Hepatocyte (in vitro differentiated cells): Measurements from ENCODE around the gene CACFD1. TPM values are rescaled to one million over a fixed set of nuclear protein-coding genes. Genes with fewer than 3 reads are reported as not detected.

ENCODE experiments used
- DNase-seq: peaks from one replicate; pipeline ENCODE4 v3.0.0-alpha.2; 2016; ENCODE audit warnings: low spot score
- H2AFZ ChIP-seq: fragments of 200-600 bp; sonication (generic); 2 replicates; pipeline ENCODE4 v1.6.0; 2016; ENCODE audit warnings: antibody characterized with exemption, mild to moderate bottlenecking
- H3K27ac ChIP-seq: fragments of 200-600 bp; sonication (generic); 2 replicates; pipeline ENCODE4 v1.5.1; 2016; ENCODE audit warnings: mild to moderate bottlenecking
- H3K27me3 ChIP-seq: fragments of 200-600 bp; sonication (generic); 2 replicates; pipeline ENCODE4 v1.6.1; 2016
- H3K36me3 ChIP-seq: fragments of 200-600 bp; sonication (generic); replicated peaks from 2 replicates; pipeline ENCODE4 v1.5.1; 2016; ENCODE audit warnings: low read depth; ENCODE audit not compliant: insufficient read depth
- H3K4me1 ChIP-seq: fragments of 200-600 bp; sonication (generic); 2 replicates; pipeline ENCODE4 v1.5.1; 2016; ENCODE audit warnings: mild to moderate bottlenecking, moderate library complexity; ENCODE audit not compliant: insufficient read depth
- H3K4me2 ChIP-seq: fragments of 200-600 bp; sonication (generic); 2 replicates; pipeline ENCODE4 v1.6.0; 2016
- H3K4me3 ChIP-seq: fragments of 200-600 bp; sonication (generic); 2 replicates; pipeline ENCODE4 v1.5.1; 2016; ENCODE audit warnings: mild to moderate bottlenecking
- H3K79me2 ChIP-seq: fragments of 200-600 bp; sonication (generic); 2 replicates; pipeline ENCODE4 v1.6.0; 2017; ENCODE audit warnings: mild to moderate bottlenecking
- H3K9me2 ChIP-seq: fragments of 200-600 bp; sonication (generic); replicated peaks from 2 replicates; pipeline ENCODE4 v1.6.0; 2017; ENCODE audit warnings: mild to moderate bottlenecking; ENCODE audit not compliant: insufficient read depth
- H3K9me3 ChIP-seq: fragments of 200-600 bp; sonication (generic); 2 replicates; pipeline ENCODE4 v1.5.1; 2016; ENCODE audit warnings: low read depth, mild to moderate bottlenecking
- H4K20me1 ChIP-seq: fragments of 200-600 bp; sonication (generic); 2 replicates; pipeline ENCODE4 v1.6.0; 2016; ENCODE audit warnings: mild to moderate bottlenecking; ENCODE audit not compliant: insufficient read depth, poor library complexity, severe bottlenecking
- EZH2 ChIP-seq: fragments of 200-600 bp; sonication (generic); IDR thresholded peaks from 2 replicates; pipeline ENCODE4 v1.6.1; 2016; ENCODE audit warnings: antibody characterized with exemption, mild to moderate bottlenecking, borderline replicate concordance
- EZH2phosphoT487 ChIP-seq: fragments of 200-600 bp; sonication (generic); IDR thresholded peaks from one replicate; pipeline ENCODE4 v1.6.1; 2018; ENCODE audit warnings: antibody characterized with exemption, mild to moderate bottlenecking, low read depth, moderate library complexity; ENCODE audit not compliant: unreplicated experiment, severe bottlenecking
- WGBS: methylation state at CpG from one replicate; pipeline ENCODE4 v1.1.6; 2016; ENCODE audit warnings: low lambda C conversion rate; ENCODE audit errors: missing lambda C conversion rate; 5-methylcytosine and 5-hydroxymethylcytosine counted together
- polyA plus RNA-seq: library from polyadenylated mRNA; unstranded; fragments of >200 nt; fragmentation: Nextera tagmentation; extraction: Ambion mirVana; gene quantifications from 2 replicates; pipeline ENCODE4 v1.2.1, GENCODE V29; 2016
- total RNA-seq: library from RNA; depleted of rRNA; stranded (reverse); fragments of >200 nt; gene quantifications from 2 replicates; pipeline ENCODE4 v1.2.3, GENCODE V29; 2014
- TF ChIP-seq, protein P1 (sequence below): fragments of 200-600 bp; sonication (generic); IDR thresholded peaks from 2 replicates; pipeline ENCODE4 v1.5.1; 2016; ENCODE audit warnings: antibody characterized with exemption, mild to moderate bottlenecking; ENCODE audit not compliant: poor library complexity

The CACFD1 gene
- total and polyA plus RNA-seq, 2 experiments from 2014 or later: 31.5 to 49.2 TPM

DNA sequence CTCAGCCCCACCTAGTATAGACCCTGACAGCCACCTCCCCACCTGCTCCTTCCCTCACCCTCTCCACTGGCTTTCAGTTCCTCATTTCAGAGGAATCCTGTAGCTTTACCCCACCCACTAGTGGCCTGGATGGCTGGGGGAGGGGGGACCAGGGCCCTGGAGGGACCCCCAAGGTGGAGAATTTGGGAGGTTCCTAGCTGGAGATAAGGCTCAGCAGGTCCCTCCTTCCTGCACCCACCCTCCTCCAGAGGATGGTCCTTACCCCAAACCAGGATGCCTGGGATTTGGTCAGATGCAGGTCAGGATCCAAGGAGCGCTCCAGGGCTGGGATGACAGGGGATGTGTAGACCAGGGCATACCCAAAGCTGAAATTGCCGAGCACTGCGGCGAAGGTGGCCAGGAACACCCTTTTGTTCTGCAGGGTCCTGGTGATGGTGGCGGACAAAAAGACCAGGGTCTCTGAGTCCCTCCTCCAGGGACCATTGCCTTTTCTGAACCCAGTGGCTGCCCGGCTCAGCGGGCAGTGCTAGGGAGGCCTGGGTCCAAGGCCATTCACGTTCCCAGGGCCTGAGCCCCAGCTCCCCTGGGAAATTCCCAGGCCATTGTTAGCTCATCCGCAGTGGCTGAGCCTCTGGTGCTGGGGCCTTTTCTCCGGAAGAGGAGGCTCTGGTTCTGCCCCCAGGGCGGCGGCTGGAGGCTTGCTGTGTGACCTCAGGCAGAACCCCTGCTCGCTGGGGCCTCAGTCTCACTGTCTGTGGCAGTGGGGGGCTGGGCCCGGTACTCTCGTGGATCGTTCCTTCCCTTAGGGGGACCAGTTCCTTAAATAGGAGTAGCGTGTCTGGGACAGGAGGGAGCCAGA is 18.4 kb downstream of the CACFD1 start:
- Histone ChIP-seq H3K79me2 (no peaks in the 10 kb centered on the region), H4K20me1 (no peaks in the 10 kb centered on the region), H3K36me3 (no peaks in the 10 kb centered on the region), H2AFZ (peak overlapping the region; percentile 93), H3K4me2 (peak overlapping the region; percentile 98), H3K4me1 (peaks cover 7% of the 10 kb centered on the region), H3K9me2 (no peaks in the 10 kb centered on the region), H3K27me3 (peaks cover 4% of the 10 kb centered on the region), H3K9me3 (no peaks in the 10 kb centered on the region), H3K4me3 (peak overlapping the region; percentile 64), H3K27ac (no peak overlapping the region)
- WGBS: 45% methylated on average over 16 of the region's 17 CpGs
- TF ChIP-seq EZH2phosphoT487: no peak
- TF ChIP-seq, protein P1, sequence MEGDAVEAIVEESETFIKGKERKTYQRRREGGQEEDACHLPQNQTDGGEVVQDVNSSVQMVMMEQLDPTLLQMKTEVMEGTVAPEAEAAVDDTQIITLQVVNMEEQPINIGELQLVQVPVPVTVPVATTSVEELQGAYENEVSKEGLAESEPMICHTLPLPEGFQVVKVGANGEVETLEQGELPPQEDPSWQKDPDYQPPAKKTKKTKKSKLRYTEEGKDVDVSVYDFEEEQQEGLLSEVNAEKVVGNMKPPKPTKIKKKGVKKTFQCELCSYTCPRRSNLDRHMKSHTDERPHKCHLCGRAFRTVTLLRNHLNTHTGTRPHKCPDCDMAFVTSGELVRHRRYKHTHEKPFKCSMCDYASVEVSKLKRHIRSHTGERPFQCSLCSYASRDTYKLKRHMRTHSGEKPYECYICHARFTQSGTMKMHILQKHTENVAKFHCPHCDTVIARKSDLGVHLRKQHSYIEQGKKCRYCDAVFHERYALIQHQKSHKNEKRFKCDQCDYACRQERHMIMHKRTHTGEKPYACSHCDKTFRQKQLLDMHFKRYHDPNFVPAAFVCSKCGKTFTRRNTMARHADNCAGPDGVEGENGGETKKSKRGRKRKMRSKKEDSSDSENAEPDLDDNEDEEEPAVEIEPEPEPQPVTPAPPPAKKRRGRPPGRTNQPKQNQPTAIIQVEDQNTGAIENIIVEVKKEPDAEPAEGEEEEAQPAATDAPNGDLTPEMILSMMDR: no peak
- no peak for TF ChIP-seq EZH2
- peak; percentile 58 for DNase-seq

DNA sequence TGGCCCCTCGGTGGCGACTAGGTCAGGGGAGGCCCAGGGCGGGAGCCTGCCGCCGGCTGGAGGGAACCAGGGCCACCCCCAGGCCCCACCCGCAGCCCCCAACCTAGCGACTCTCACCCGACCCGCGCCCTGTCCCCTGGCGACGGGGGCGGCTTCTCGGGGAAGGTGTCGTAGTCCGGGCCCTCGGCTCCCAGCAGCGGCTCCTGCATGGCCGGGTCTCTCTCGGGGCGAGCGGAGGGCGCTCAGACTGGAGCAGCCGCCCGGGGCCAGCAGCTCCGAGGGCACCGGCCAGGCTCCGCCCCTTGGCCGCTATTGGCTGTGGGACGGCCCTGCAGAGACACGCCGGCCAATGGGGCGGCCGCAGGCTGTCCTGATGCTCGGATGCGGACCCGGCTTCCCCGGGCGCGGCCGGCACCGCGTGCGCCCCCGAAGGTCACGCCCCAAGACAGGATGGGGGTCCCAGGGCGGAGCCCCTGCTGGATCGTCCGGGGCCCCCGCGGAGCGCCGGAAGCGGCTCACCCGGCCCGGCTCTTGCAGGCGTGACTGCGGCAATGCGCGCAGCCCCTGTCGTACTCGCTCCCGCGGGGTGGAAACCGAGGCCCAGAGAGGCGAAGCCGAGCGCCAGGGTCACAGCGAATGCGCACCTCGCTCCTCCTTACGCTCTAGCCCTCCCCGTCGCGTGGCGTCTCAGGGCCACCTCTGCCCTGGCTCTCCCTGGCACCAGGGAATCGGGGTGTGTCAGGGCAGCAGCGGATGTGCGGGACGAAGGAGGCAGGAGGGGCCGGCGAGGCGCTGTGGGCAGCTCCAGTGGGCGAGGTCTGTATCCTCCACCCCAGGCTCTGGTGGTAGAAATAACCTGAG is 19.3 kb downstream of the CACFD1 start, which contains the start of gene SLC2A6:
Gene SLC2A6, minus strand, starts transcription at position 249 of the 861 bp plus-strand sequence. Its CDS starts 40 bp downstream, at position 209.
- Histone ChIP-seq H2AFZ (peak within 1 kb of the TSS; percentile 93), H3K27me3 (peaks cover 4% of the 10 kb centered on the region), H3K4me2 (peak within 1 kb of the TSS; percentile 98), H3K27ac (no peak within 1 kb of the TSS), H3K36me3 (no peaks in the 10 kb centered on the region), H3K4me3 (peak within 1 kb of the TSS; percentile 64), H3K79me2 (no peaks in the 10 kb centered on the region), H3K4me1 (peaks cover 7% of the 10 kb centered on the region), H3K9me3 (no peaks in the 10 kb centered on the region), H3K9me2 (no peaks in the 10 kb centered on the region), H4K20me1 (no peaks in the 10 kb centered on the region)
- WGBS: 2% methylated on average over 81 of the region's 84 CpGs
- DNase-seq: peak; percentile 92
- TF ChIP-seq EZH2: no peak
- no peak for TF ChIP-seq EZH2phosphoT487
- TF ChIP-seq, protein P1: no peak

DNA sequence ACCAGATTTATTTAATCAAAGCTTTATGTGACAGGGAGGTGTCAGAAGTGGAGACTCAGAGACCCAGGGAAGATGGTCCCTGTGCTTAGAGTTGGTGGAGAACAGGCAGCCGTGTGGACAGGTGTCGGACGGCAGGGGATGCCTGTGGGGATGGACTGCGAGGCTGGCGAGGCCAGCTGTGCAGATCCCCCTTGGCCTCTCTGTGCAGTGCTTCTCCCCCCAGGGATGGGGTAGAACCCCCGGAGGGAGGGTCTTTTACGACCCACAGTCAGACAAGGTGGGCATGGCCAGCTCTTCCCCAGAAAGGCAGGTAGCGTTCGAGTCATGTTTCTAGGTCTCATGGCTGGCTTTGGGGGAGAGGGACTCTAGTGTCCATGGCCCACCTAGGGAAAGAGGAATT is 23.8 kb downstream of the CACFD1 start:
- no peak for DNase-seq
- H3K27me3 ChIP-seq: peaks cover 4% of the 10 kb centered on the region
- H4K20me1 ChIP-seq: no peaks in the 10 kb centered on the region
- no peak overlapping the region for H2AFZ ChIP-seq
- no peaks in the 10 kb centered on the region for H3K9me2 ChIP-seq
- H3K9me3 ChIP-seq: no peaks in the 10 kb centered on the region
- 81% methylated on average over 9 of the region's 9 CpGs for WGBS
- no peaks in the 10 kb centered on the region for H3K79me2 ChIP-seq
- H3K27ac ChIP-seq: no peak overlapping the region
- no peaks in the 10 kb centered on the region for H3K36me3 ChIP-seq
- H3K4me3 ChIP-seq: no peak overlapping the region
- H3K4me1 ChIP-seq: peaks cover 10% of the 10 kb centered on the region
- no peak overlapping the region for H3K4me2 ChIP-seq
- no peak for TF ChIP-seq EZH2
- TF ChIP-seq, protein P1: no peak
- TF ChIP-seq EZH2phosphoT487: no peak
